GM21619 (cell line): Measurements from ENCODE around the gene DCST1.

Source experiments
- ATAC-seq: cut with Tn5 transposase; IDR thresholded peaks from one replicate; pipeline ENCODE4 v1.9.1; 2021; ENCODE audit not compliant: unreplicated experiment

The DCST1 gene

GRCh38 chr1:155030243-155030795, 3.3 kb upstream of the DCST1 start:
- no peak for ATAC-seq

- no peak for ATAC-seq
Observed at GRCh38 chr1:155030899-155031298, 2.7 kb upstream of the DCST1 start.

- no peak for ATAC-seq
Observed at GRCh38 chr1:155032886-155033285, 738 bp upstream of the DCST1 start.

GRCh38 chr1:155034318-155035208, 939 bp downstream of the DCST1 start:
- no peak for ATAC-seq

GRCh38 chr1:155035936-155036335, 2.3 kb downstream of the DCST1 start:
- ATAC-seq = no peak

- no peak for ATAC-seq
Observed at GRCh38 chr1:155037043-155037442, 3.4 kb downstream of the DCST1 start.

GRCh38 chr1:155037851-155038441, 4.3 kb downstream of the DCST1 start:
- ATAC-seq = no peak

GRCh38 chr1:155038602-155039307, 5.1 kb downstream of the DCST1 start:
- no peak for ATAC-seq

- ATAC-seq = no peak
Observed at GRCh38 chr1:155039308-155039669, 5.7 kb downstream of the DCST1 start.

GRCh38 chr1:155040358-155041093, 6.9 kb downstream of the DCST1 start:
- no peak for ATAC-seq

GRCh38 chr1:155042789-155043188, 9.2 kb downstream of the DCST1 start:
- ATAC-seq = no peak

GRCh38 chr1:155043301-155043702, 9.7 kb downstream of the DCST1 start:
- ATAC-seq = no peak

- ATAC-seq = no peak
Observed at GRCh38 chr1:155043793-155044192, 10.2 kb downstream of the DCST1 start.

- no peak for ATAC-seq
Observed at GRCh38 chr1:155044365-155044764, 10.7 kb downstream of the DCST1 start.

GRCh38 chr1:155044812-155045657, 11.4 kb downstream of the DCST1 start:
- ATAC-seq = peak; percentile 57

GRCh38 chr1:155048449-155049334, 15.1 kb downstream of the DCST1 start:
- no peak for ATAC-seq

- ATAC-seq = no peak
Observed at GRCh38 chr1:155049651-155050559, 16.3 kb downstream of the DCST1 start.
